A549 (cell line): ENCODE results near the gene PLCB4. TPM values are rescaled to one million over a fixed set of nuclear protein-coding genes. Genes with fewer than 3 reads are reported as not detected.

Experiments
- ATAC-seq, 2 experiments: fragments of 200-7000 bp in 1 of 2; fragments of >200 bp in 1 of 2; cut with Nextera tagmentation in 1 of 2; cut with Tn5 transposase in 1 of 2; 3 replicates each; pipeline versions ENCODE4 v1.8.0 to v1.9.1; 2018 to 2020; ENCODE audit warnings: mild to moderate bottlenecking in 1 of 2, moderate library complexity in 1 of 2
- CTCF ChIA-PET: fragments of 300-600 bp; sonication (Branson Sonifier 250); formaldehyde crosslinking; extraction: SDS; loops from one replicate; lab custom pipeline; 2021; ENCODE audit warnings: antibody characterized with exemption, inconsistent platforms; lab: Yijun Ruan, JAX
- POLR2A ChIA-PET: fragments of 350-600 bp; formaldehyde crosslinking; extraction: SDS; loops from one replicate; lab custom pipeline; 2021; ENCODE audit warnings: antibody characterized with exemption, inconsistent platforms; lab: Yijun Ruan, JAX
- DNase-seq, 2 experiments: peaks; one replicate each; pipeline versions ENCODE4 v3.0.0 to v3.0.0-alpha.2; 2011 to 2016; ENCODE audit warnings: low read depth in 1 of 2, low spot score in 1 of 2
- FAIRE-seq: peaks from 2 replicates; lab custom pipeline; 2011; peaks lifted over from hg19 to GRCh38; lab: Jason Lieb, UNC
- H3K27ac ChIP-seq, 2 experiments: fragments of >200 bp; sonication (Bioruptor Twin); formaldehyde crosslinking; 3 replicates each; pipeline ENCODE4 v1.5.1; 2016 to 2017
- H3K4me1 ChIP-seq: fragments of >200 bp; sonication (Bioruptor Twin); formaldehyde crosslinking; 3 replicates; pipeline ENCODE4 v1.6.1; 2016
- H3K4me2 ChIP-seq: fragments of >200 bp; sonication (Bioruptor Twin); formaldehyde crosslinking; 3 replicates; pipeline ENCODE4 v1.6.1; 2016
- H3K4me3 ChIP-seq: fragments of >200 bp; sonication (Bioruptor Twin); formaldehyde crosslinking; 3 replicates; pipeline ENCODE4 v1.5.1; 2016
- H3K9me3 ChIP-seq: fragments of >200 bp; sonication (Bioruptor Twin); formaldehyde crosslinking; 3 replicates; pipeline ENCODE4 v1.6.1; 2016
- CBX8 ChIP-seq: fragments of 200-600 bp; sonication (generic); IDR thresholded peaks from 2 replicates; pipeline ENCODE4 v1.6.1; 2016
- EHF ChIP-seq: fragments of 250-450 bp; sonication (Bioruptor Pico); IDR thresholded peaks from 2 replicates; pipeline ENCODE4 v1.5.0; 2020; ENCODE audit warnings: mild to moderate bottlenecking
- ESRRA ChIP-seq: fragments of 150-350 bp; IDR thresholded peaks from 2 replicates; pipeline ENCODE4 v1.6.1; 2014; ENCODE audit warnings: mild to moderate bottlenecking, low read length, borderline replicate concordance
- FOSL2 ChIP-seq, 2 experiments: fragments of 450-650 bp in 1 of 2; fragments of >200 bp in 1 of 2; sonication (Bioruptor Twin) in 1 of 2; formaldehyde crosslinking; IDR thresholded peaks; 2 replicates each; pipeline versions ENCODE4 v1.5.0 to v1.6.1; 2016 to 2020; ENCODE audit warnings: mild to moderate bottlenecking in 1 of 2, moderate library complexity in 1 of 2
- FOXS1 ChIP-seq: fragments of 250-450 bp; sonication (Bioruptor Pico); IDR thresholded peaks from 2 replicates; pipeline ENCODE4 v1.5.0; 2020; ENCODE audit warnings: mild to moderate bottlenecking, moderate library complexity
- HOXA7 ChIP-seq: fragments of 250-450 bp; sonication (Bioruptor Pico); IDR thresholded peaks from 2 replicates; pipeline ENCODE4 v1.5.0; 2020; ENCODE audit warnings: mild to moderate bottlenecking, moderate library complexity
- JUN ChIP-seq, 2 experiments: fragments of >200 bp; sonication (Bioruptor Twin); formaldehyde crosslinking; IDR thresholded peaks; 2 replicates in 1 of 2; 3 replicates in 1 of 2; pipeline ENCODE4 v1.6.1; 2016 to 2017
- MYC ChIP-seq: IDR thresholded peaks from 2 replicates; pipeline ENCODE4 v1.6.1; 2012; ENCODE audit warnings: mild to moderate bottlenecking, inconsistent platforms, low read length, improper control_type of control experiment, borderline replicate concordance
- NPAS2 ChIP-seq: fragments of 250-450 bp; sonication (Bioruptor Pico); IDR thresholded peaks from 2 replicates; pipeline ENCODE4 v1.8.0; 2022; ENCODE audit warnings: mild to moderate bottlenecking, moderate library complexity, borderline replicate concordance
- RCOR1 ChIP-seq: fragments of 150-350 bp; IDR thresholded peaks from 2 replicates; pipeline ENCODE4 v1.6.1; 2014; ENCODE audit warnings: antibody characterized with exemption, low read length, low read depth
- SMC3 ChIP-seq: fragments of >200 bp; sonication (Bioruptor Twin); formaldehyde crosslinking; IDR thresholded peaks from 3 replicates; pipeline ENCODE4 v1.6.1; 2018; ENCODE audit warnings: inconsistent platforms
- ZC3H11A ChIP-seq: fragments of 450-650 bp; IDR thresholded peaks from 2 replicates; pipeline ENCODE4 v1.6.1; 2014; ENCODE audit warnings: antibody characterized with exemption, mild to moderate bottlenecking
- WGBS: methylation state at CpG from one replicate; pipeline ENCODE4 v1.1.6; 2017; ENCODE audit errors: missing lambda C conversion rate; 5-methylcytosine and 5-hydroxymethylcytosine counted together
- polyA plus RNA-seq, 4 experiments: library from polyadenylated mRNA; depleted of rRNA in 3 of 4; stranded (reverse); fragments of >200 nt; fragmentation: RNase III in 1 of 4; extraction: RNeasy Plus Mini Kit Qiagen cat#74134 plus additional on column Dnase treatment in 1 of 4; gene quantifications; 2 replicates in 3 of 4; 3 replicates in 1 of 4; pipeline ENCODE4 v1.2.3, GENCODE V29; 2011 to 2017
- TF ChIP-seq, protein P1 (sequence below): fragments of >200 bp; sonication (Bioruptor Twin); formaldehyde crosslinking; IDR thresholded peaks from 3 replicates; pipeline ENCODE4 v1.5.1; 2016
- TF ChIP-seq, protein P2 (sequence below): fragments of 250-450 bp; sonication (Bioruptor Pico); IDR thresholded peaks from 2 replicates; pipeline ENCODE4 v1.5.0; 2021; ENCODE audit warnings: mild to moderate bottlenecking, moderate library complexity, borderline replicate concordance
- TF ChIP-seq, protein P3 (sequence below): fragments of >200 bp; sonication (Bioruptor Twin); formaldehyde crosslinking; IDR thresholded peaks from 3 replicates; pipeline ENCODE4 v1.6.1; 2016

PLCB4 gene
- polyA plus RNA-seq, 2 of the 4 experiments (the other 2 are of a cell fraction), result 17.1 to 32.1 TPM

DNA sequence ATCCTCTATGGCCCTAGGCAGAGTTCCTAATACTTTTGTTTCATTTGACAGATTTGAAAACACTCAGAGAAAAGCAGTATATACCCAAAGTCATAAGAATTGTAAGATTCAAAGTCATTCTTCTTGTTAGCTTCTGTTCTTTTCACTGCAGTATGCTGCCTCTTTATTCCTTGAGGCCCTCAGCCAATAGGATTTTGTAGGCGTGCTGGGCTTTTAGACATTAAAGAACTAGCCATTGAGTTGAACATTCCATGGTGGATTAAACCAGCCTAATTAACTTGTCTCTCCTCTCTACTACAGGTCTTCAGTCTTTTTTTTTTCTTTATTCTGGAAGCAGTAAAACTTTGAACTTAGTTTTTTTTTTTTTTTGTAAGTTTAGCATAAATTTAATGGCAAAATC, 186.3 kb downstream of the PLCB4 start:
- POLR2A ChIA-PET, result no interaction called here
- FAIRE-seq (no peak), ATAC-seq (no peak), DNase-seq (no peak)
- Histone ChIP-seq H3K4me1 (peaks cover 7% of the 10 kb centered on the region; the same call in 2 of the 3 replicates), H3K9me3 (no peaks in the 10 kb centered on the region), H3K27ac (no peak overlapping the region), H3K4me3 (no peak overlapping the region), H3K4me2 (no peak overlapping the region)
- no peak for TF ChIP-seq ZC3H11A
- TF ChIP-seq, protein P1, sequence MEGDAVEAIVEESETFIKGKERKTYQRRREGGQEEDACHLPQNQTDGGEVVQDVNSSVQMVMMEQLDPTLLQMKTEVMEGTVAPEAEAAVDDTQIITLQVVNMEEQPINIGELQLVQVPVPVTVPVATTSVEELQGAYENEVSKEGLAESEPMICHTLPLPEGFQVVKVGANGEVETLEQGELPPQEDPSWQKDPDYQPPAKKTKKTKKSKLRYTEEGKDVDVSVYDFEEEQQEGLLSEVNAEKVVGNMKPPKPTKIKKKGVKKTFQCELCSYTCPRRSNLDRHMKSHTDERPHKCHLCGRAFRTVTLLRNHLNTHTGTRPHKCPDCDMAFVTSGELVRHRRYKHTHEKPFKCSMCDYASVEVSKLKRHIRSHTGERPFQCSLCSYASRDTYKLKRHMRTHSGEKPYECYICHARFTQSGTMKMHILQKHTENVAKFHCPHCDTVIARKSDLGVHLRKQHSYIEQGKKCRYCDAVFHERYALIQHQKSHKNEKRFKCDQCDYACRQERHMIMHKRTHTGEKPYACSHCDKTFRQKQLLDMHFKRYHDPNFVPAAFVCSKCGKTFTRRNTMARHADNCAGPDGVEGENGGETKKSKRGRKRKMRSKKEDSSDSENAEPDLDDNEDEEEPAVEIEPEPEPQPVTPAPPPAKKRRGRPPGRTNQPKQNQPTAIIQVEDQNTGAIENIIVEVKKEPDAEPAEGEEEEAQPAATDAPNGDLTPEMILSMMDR, result no peak
- no peak for TF ChIP-seq HOXA7 (CRISPR knock-in tag)
- TF ChIP-seq NPAS2 (CRISPR knock-in tag), result no peak
- no peak for TF ChIP-seq FOXS1 (CRISPR knock-in tag)
- TF ChIP-seq, protein P2, sequence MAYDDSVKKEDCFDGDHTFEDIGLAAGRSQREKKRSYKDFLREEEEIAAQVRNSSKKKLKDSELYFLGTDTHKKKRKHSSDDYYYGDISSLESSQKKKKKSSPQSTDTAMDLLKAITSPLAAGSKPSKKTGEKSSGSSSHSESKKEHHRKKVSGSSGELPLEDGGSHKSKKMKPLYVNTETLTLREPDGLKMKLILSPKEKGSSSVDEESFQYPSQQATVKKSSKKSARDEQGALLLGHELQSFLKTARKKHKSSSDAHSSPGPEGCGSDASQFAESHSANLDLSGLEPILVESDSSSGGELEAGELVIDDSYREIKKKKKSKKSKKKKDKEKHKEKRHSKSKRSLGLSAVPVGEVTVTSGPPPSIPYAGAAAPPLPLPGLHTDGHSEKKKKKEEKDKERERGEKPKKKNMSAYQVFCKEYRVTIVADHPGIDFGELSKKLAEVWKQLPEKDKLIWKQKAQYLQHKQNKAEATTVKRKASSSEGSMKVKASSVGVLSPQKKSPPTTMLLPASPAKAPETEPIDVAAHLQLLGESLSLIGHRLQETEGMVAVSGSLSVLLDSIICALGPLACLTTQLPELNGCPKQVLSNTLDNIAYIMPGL (CRISPR knock-in tag), result no peak
- TF ChIP-seq EHF (CRISPR knock-in tag), result no peak
- 92% methylated on average over 1 of the region's 1 CpG for WGBS
- CTCF ChIA-PET, result interaction anchor here (0.6 kb wide), 1 partner anchor 35 kb away, joined by 3 read pairs; no protein-coding TSS in a partner anchor

DNA sequence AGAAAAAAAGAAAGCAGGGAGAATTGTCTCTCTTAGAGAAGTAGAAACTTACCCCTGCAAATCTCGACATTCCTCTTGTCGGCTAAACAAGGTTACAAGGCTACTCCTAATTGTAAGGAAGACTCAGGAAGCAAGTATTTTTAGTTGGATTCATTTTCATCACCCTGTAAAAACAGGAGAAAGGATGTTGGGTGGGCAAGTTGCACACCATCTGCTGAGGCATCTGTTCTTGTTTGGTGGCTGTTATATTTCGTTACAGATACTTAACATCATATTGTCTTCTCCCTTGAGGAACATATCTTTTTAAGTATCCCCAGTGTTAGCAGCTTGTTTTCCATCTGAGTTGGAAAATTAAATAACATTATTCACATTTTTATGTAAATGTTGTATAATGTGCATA, 187.5 kb downstream of the PLCB4 start:
- 90% methylated on average over 3 of the region's 3 CpGs for WGBS
- no peak for ATAC-seq

More for the DNA sequence above, 187.5 kb downstream of the PLCB4 start:
- Histone ChIP-seq H3K9me3 (no peaks in the 10 kb centered on the region), H3K4me2 (no peak overlapping the region), H3K4me1 (peaks cover 10% of the 10 kb centered on the region; the same call in 2 of the 3 replicates), H3K4me3 (no peak overlapping the region), H3K27ac (no peak overlapping the region)
- TF ChIP-seq, protein P3, sequence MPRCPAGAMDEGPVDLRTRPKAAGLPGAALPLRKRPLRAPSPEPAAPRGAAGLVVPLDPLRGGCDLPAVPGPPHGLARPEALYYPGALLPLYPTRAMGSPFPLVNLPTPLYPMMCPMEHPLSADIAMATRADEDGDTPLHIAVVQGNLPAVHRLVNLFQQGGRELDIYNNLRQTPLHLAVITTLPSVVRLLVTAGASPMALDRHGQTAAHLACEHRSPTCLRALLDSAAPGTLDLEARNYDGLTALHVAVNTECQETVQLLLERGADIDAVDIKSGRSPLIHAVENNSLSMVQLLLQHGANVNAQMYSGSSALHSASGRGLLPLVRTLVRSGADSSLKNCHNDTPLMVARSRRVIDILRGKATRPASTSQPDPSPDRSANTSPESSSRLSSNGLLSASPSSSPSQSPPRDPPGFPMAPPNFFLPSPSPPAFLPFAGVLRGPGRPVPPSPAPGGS, result no peak
- TF ChIP-seq CBX8, result no peak
- TF ChIP-seq, protein P2 (CRISPR knock-in tag), result no peak
- TF ChIP-seq, protein P1, result no peak
- no peak for TF ChIP-seq MYC
- TF ChIP-seq ESRRA, result no peak
- no peak for TF ChIP-seq RCOR1
- no peak for TF ChIP-seq JUN (IDR thresholded peaks at IDR 0.05)
- no peak for TF ChIP-seq FOSL2 (IDR thresholded peaks at IDR 0.05)
- TF ChIP-seq FOSL2 (CRISPR knock-in tag; IDR thresholded peaks at IDR 0.05), result no peak
- no peak for TF ChIP-seq SMC3
- FAIRE-seq, result no peak
- POLR2A ChIA-PET, result no interaction called here
- CTCF ChIA-PET, result interaction anchor here (1.0 kb wide), 1 partner anchor 37 kb away, joined by 3 read pairs; no protein-coding TSS in a partner anchor
- DNase-seq, result no peak
